Measurements from ENCODE around the gene OR2F2. TPM values are rescaled to one million over a fixed set of nuclear protein-coding genes. Genes with fewer than 3 reads are reported as not detected.

The OR2F2 gene
- total RNA-seq, 4 donors from 2014 or later = not detected

DNA sequence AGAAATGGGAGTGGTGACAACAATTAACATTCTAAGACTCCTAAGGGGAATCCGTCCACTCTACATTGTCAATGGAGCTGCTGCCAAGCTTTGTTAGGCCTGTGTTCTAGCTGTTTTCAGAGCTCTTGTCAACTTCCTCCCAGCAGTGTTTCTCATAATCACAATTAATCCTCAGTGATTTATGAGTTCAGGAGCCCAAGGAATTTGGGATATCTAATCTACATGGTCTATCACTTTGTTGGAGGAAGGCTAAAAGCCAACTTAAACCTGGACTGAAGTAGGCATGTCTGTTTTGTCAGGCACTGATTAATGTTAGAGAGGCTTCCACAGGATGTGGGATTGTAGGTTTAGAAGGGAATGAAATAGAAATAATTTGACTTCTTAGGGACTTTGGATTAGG is 10.2 kb upstream of the OR2F2 start:
- Histone ChIP-seq H3K4me1 (no peaks in the 10 kb centered on the region), H3K27me3 (no peaks in the 10 kb centered on the region), H3K27ac (no peak overlapping the region), H3K36me3 (no peaks in the 10 kb centered on the region), H3K9me3 (no peaks in the 10 kb centered on the region), H3K4me3 (no peak overlapping the region)
- no peak for DNase-seq
- TF ChIP-seq, protein P1, sequence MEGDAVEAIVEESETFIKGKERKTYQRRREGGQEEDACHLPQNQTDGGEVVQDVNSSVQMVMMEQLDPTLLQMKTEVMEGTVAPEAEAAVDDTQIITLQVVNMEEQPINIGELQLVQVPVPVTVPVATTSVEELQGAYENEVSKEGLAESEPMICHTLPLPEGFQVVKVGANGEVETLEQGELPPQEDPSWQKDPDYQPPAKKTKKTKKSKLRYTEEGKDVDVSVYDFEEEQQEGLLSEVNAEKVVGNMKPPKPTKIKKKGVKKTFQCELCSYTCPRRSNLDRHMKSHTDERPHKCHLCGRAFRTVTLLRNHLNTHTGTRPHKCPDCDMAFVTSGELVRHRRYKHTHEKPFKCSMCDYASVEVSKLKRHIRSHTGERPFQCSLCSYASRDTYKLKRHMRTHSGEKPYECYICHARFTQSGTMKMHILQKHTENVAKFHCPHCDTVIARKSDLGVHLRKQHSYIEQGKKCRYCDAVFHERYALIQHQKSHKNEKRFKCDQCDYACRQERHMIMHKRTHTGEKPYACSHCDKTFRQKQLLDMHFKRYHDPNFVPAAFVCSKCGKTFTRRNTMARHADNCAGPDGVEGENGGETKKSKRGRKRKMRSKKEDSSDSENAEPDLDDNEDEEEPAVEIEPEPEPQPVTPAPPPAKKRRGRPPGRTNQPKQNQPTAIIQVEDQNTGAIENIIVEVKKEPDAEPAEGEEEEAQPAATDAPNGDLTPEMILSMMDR (IDR thresholded peaks at IDR 0.05) = no peak
- TF ChIP-seq POLR2A (IDR thresholded peaks at IDR 0.05) = no peak

DNA sequence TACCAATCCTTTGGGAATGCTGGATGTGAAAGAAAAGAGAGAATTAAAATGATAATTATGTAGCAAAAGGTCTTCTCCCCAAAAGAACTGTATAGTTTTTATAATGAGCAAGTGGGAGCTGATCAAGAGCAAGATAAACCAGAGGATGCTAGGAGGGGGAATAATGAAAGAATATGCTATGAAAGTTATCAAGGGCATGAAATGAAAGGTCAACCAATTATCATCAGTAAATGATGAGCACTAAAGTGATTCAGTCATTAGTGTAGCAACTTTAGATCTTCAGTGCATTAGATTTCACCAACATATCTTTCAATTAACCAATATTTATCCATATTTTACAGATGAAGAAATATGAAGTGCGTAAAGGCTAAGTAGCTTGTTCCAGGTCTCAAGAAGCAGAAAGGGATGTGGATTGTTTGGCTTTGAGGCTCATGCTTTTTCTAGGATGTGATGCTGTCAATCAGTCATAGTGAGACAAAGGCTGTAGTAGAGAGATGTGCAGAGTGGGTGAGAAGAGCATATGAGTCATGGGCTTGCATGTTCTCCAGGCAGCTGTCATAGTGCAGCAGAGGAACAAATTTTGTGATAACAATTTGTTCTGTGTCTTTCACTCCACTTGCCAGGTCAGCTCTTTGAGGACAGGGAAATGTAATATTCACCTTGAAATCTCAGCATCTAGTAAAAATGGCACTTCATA is 5.7 kb upstream of the OR2F2 start:
- Histone ChIP-seq H3K27me3 (no peaks in the 10 kb centered on the region), H3K4me3 (no peak overlapping the region), H3K4me1 (no peaks in the 10 kb centered on the region), H3K36me3 (no peaks in the 10 kb centered on the region), H3K27ac (no peak overlapping the region), H3K9me3 (peaks cover 0 to 6% (median 0%) of the 10 kb centered on the region in 4 donors)
- TF ChIP-seq POLR2A (IDR thresholded peaks at IDR 0.05) = no peak
- TF ChIP-seq, protein P1 (IDR thresholded peaks at IDR 0.05) = no peak
- DNase-seq = no peak

DNA sequence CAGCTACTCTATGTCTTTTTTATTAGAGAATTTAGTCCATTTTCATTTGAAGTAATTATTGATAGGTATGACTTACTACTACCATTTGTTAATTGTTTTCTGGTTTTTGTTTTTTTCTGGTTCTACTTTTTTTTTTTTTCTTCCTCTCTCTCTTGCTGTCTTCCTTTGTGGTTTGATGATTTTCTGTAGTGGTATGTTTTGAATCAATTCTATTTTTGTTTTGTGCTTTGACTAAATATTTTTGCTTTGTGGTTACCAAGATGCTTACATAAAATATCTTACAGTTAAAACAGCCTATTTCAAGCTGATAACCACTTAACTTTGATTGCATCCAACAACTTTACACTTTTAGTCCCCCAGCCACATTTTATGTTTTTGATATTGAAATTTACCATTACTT is 3.3 kb upstream of the OR2F2 start:
- peaks cover 0 to 6% (median 0%) of the 10 kb centered on the region in 4 donors for H3K9me3 ChIP-seq
- TF ChIP-seq, protein P1 (IDR thresholded peaks at IDR 0.05) = no peak
- no peak for TF ChIP-seq POLR2A (IDR thresholded peaks at IDR 0.05)

DNA sequence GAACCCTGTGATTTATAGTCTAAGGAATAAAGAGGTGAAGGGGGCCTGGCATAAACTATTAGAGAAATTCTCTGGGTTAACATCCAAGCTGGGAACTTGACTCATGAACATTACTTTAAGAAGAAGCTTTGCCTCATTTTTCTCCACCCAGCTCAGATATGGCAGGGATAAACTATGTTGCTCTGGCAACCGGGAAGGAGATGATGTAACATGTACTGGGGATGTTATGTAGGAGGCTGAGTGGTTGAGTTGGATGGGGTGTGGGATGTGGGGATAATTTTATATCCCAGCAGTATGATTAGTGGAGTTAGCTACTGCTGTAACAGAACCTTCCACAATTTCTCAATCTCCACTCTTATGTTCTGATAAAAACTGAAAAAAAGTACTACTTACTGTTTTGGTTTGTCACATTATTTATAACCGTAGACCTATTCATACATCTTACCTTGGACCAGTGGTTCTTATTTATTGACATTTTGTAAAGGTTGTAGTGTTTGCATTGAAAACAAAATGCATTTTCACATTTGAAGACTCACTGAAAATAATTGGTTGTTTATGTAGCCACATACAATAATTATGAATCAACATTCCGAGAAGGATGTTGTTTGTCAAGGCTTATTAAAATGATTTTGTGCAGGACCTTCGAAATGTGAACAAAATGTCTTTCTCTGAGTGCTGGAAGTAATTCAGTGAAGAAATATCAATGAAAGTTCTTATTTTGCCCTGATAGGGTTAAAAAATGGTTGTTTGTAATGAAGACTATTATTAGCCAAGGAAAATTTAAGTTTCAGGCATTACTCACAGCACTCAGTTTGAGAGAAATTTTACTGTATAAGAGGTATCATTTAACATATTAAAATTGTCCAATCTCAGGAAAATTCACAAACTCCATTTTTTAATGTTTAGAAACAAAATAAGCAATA is 1.3 kb downstream of the OR2F2 start:
- TF ChIP-seq POLR2A (IDR thresholded peaks at IDR 0.05) = no peak
- TF ChIP-seq, protein P1 (IDR thresholded peaks at IDR 0.05) = no peak
- Histone ChIP-seq H3K4me3 (no peak overlapping the region), H3K27me3 (no peaks in the 10 kb centered on the region), H3K9me3 (peaks cover 0 to 6% (median 0%) of the 10 kb centered on the region in 4 donors), H3K4me1 (no peaks in the 10 kb centered on the region), H3K27ac (no peak overlapping the region), H3K36me3 (no peaks in the 10 kb centered on the region)
- DNase-seq = no peak

More for the DNA sequence above, 3.3 kb upstream of the OR2F2 start:
- no peak overlapping the region for H3K4me3 ChIP-seq
- H3K27me3 ChIP-seq = no peaks in the 10 kb centered on the region
- H3K36me3 ChIP-seq = no peaks in the 10 kb centered on the region
- no peak overlapping the region for H3K27ac ChIP-seq
- H3K4me1 ChIP-seq = no peaks in the 10 kb centered on the region
- DNase-seq = no peak

DNA sequence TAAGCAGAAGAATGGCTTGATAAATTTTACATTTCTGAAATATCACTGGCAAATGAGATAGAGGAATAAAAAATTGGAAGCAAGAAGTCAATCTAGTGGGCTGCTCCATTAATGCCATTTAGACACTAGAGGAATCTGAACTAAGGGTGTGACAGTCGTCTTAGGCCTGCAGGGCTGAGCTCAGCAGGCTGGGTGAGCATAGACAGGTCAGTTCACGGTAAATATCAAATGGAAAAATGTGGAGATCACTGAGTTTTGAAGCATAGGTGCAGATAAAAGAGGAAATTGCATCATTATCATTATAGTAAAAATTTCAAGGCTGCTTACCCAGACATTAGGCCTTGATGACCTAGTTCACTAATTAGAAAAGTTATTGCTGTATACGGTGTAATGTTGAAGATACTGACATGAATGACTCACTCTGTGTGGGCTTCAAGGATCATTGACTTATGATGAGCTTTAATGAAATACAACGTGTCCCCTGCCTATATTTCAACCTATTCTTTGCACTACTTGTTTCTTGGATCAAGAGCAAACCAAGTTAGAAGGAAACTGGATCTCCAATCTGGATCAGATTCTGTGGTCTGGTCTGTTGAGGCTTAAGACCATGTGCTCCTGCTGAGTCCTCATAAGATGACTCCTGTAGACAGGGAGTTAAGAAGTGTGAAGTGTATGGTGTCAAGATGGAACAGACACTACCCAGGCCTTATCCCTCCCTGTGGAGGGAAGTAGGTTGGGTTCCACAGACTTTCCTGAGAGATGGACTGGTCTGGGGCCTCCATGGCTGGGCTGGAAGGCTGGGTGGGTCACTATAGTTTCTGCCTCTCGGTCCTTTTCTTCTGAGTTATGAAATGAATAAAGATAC is 3.6 kb downstream of the OR2F2 start:
- Histone ChIP-seq H3K27me3 (no peaks in the 10 kb centered on the region), H3K4me1 (no peaks in the 10 kb centered on the region), H3K4me3 (no peak overlapping the region), H3K9me3 (peaks cover 0 to 2% (median 0%) of the 10 kb centered on the region in 4 donors), H3K27ac (no peak overlapping the region), H3K36me3 (no peaks in the 10 kb centered on the region)
- DNase-seq = no peak
- TF ChIP-seq, protein P1 (IDR thresholded peaks at IDR 0.05) = no peak
- TF ChIP-seq POLR2A (IDR thresholded peaks at IDR 0.05) = no peak

Measured in Peyer's patch (tissue), 4 donors.